DOHH2 (cell line): ENCODE measurements around the gene PDGFD.

ENCODE experiments used
- H3F3A ChIP-seq: fragments of 200-600 bp; sonication (generic), shearing (Covaris generic); 2 replicates; pipeline ENCODE4 v1.6.0; 2016; ENCODE audit warnings: antibody characterized with exemption, mild to moderate bottlenecking; ENCODE audit not compliant: control insufficient read depth, insufficient read depth
- H3K27ac ChIP-seq: fragments of 200-600 bp; sonication (generic); 2 replicates; pipeline ENCODE4 v1.5.1; 2014; ENCODE audit warnings: low read depth, mild to moderate bottlenecking, low read length, moderate library complexity
- H3K27me3 ChIP-seq: fragments of 200-600 bp; sonication (generic); 2 replicates; pipeline ENCODE4 v1.6.1; 2014; ENCODE audit warnings: mild to moderate bottlenecking, low read length, mixed read lengths; ENCODE audit not compliant: control insufficient read depth
- H3K36me3 ChIP-seq: fragments of 200-600 bp; sonication (generic); 2 replicates; pipeline ENCODE4 v1.6.1; 2014; ENCODE audit warnings: mild to moderate bottlenecking, low read length, moderate library complexity, mixed read lengths; ENCODE audit not compliant: control insufficient read depth
- H3K4me1 ChIP-seq: fragments of 200-600 bp; sonication (generic); 2 replicates; pipeline ENCODE4 v1.6.1; 2014; ENCODE audit warnings: mild to moderate bottlenecking, low read length, mixed read lengths; ENCODE audit not compliant: control insufficient read depth
- H3K4me2 ChIP-seq: fragments of 200-600 bp; sonication (generic); 2 replicates; pipeline ENCODE4 v1.6.0; 2014; ENCODE audit warnings: mild to moderate bottlenecking, low read length, moderate library complexity
- H3K4me3 ChIP-seq: fragments of 200-600 bp; sonication (generic); 2 replicates; pipeline ENCODE4 v1.5.1; 2014; ENCODE audit warnings: mild to moderate bottlenecking, low read length, mixed read lengths
- H3K79me2 ChIP-seq: fragments of 200-600 bp; sonication (generic); 2 replicates; pipeline ENCODE4 v1.6.1; 2014; ENCODE audit warnings: mild to moderate bottlenecking, low read length, mixed read lengths; ENCODE audit not compliant: control insufficient read depth
- H3K9me2 ChIP-seq: fragments of 200-600 bp; sonication (generic); replicated peaks from 2 replicates; pipeline ENCODE4 v1.6.1; 2014; ENCODE audit warnings: mild to moderate bottlenecking, low read length, mixed read lengths; ENCODE audit not compliant: control insufficient read depth
- H3K9me3 ChIP-seq: fragments of 200-600 bp; sonication (generic); 2 replicates; pipeline ENCODE4 v1.6.1; 2014; ENCODE audit warnings: antibody characterized with exemption, low read length, mixed read lengths; ENCODE audit not compliant: control insufficient read depth, insufficient read depth
- H4K20me1 ChIP-seq: fragments of 200-600 bp; sonication (generic); 2 replicates; pipeline ENCODE4 v1.6.0; 2014; ENCODE audit warnings: low read depth, mild to moderate bottlenecking, antibody characterized with exemption, low read length, moderate library complexity; ENCODE audit not compliant: control insufficient read depth, insufficient read depth
- CTCF ChIP-seq: fragments of 200-600 bp; sonication (generic); IDR thresholded peaks from one replicate; pipeline ENCODE4 v1.5.1; 2014; ENCODE audit warnings: antibody characterized with exemption, mild to moderate bottlenecking, low read depth, low read length; ENCODE audit not compliant: poor library complexity, severe bottlenecking
- EZH2phosphoT487 ChIP-seq: fragments of 200-600 bp; sonication (generic); IDR thresholded peaks from 2 replicates; pipeline ENCODE4 v1.6.1; 2017; ENCODE audit warnings: borderline replicate concordance, mild to moderate bottlenecking, antibody characterized with exemption, low read length, moderate library complexity, mixed read lengths

PDGFD gene

GRCh38 chr11:103881584-103881983 lies 282.4 kb downstream of the PDGFD start:
- H3K27me3 ChIP-seq, result no peaks in the 10 kb centered on the region
- TF ChIP-seq CTCF (no peak), EZH2phosphoT487 (no peak)
- H3K36me3 ChIP-seq, result no peaks in the 10 kb centered on the region
- H3K4me3 ChIP-seq, result no peak overlapping the region
- H3K9me3 ChIP-seq, result no peaks in the 10 kb centered on the region
- peaks cover 60% of the 10 kb centered on the region for H3K4me1 ChIP-seq
- no peak overlapping the region for H3K27ac ChIP-seq
- H3K9me2 ChIP-seq, result no peaks in the 10 kb centered on the region
- no peak overlapping the region for H3K4me2 ChIP-seq
- no peaks in the 10 kb centered on the region for H3F3A ChIP-seq
- H3K79me2 ChIP-seq, result no peaks in the 10 kb centered on the region
- H4K20me1 ChIP-seq, result no peaks in the 10 kb centered on the region

GRCh38 chr11:103880968-103881367 lies 283.0 kb downstream of the PDGFD start:
- Histone ChIP-seq H3K79me2 (no peaks in the 10 kb centered on the region), H3K9me2 (no peaks in the 10 kb centered on the region), H3K27ac (no peak overlapping the region), H3K4me1 (peaks cover 60% of the 10 kb centered on the region), H4K20me1 (no peaks in the 10 kb centered on the region), H3K4me3 (no peak overlapping the region), H3F3A (no peaks in the 10 kb centered on the region), H3K9me3 (no peaks in the 10 kb centered on the region), H3K27me3 (no peaks in the 10 kb centered on the region), H3K36me3 (no peaks in the 10 kb centered on the region), H3K4me2 (no peak overlapping the region)
- TF ChIP-seq EZH2phosphoT487 (no peak), CTCF (no peak)

GRCh38 chr11:103878646-103879045 lies 285.3 kb downstream of the PDGFD start:
- no peaks in the 10 kb centered on the region for H4K20me1 ChIP-seq
- no peaks in the 10 kb centered on the region for H3K79me2 ChIP-seq
- H3K4me2 ChIP-seq, result no peak overlapping the region
- 0 out of 2 replicates have a peak, but pooled peaks cover 2% of the 10 kb centered on the region for H3F3A ChIP-seq
- H3K4me1 ChIP-seq, result peaks cover 54% of the 10 kb centered on the region
- no peaks in the 10 kb centered on the region for H3K27me3 ChIP-seq
- H3K4me3 ChIP-seq, result no peak overlapping the region
- H3K36me3 ChIP-seq, result no peaks in the 10 kb centered on the region
- TF ChIP-seq CTCF (no peak), EZH2phosphoT487 (no peak)
- H3K9me3 ChIP-seq, result no peaks in the 10 kb centered on the region
- no peak overlapping the region for H3K27ac ChIP-seq
- no peaks in the 10 kb centered on the region for H3K9me2 ChIP-seq

GRCh38 chr11:103877221-103877620 lies 286.7 kb downstream of the PDGFD start:
- H3K36me3 ChIP-seq, result no peaks in the 10 kb centered on the region
- no peak overlapping the region for H3K4me2 ChIP-seq
- peaks cover 47% of the 10 kb centered on the region for H3K4me1 ChIP-seq
- no peak overlapping the region for H3K4me3 ChIP-seq
- no peaks in the 10 kb centered on the region for H3K9me2 ChIP-seq
- TF ChIP-seq EZH2phosphoT487, result no peak
- TF ChIP-seq CTCF, result no peak
- H3K27me3 ChIP-seq, result no peaks in the 10 kb centered on the region
- H3K27ac ChIP-seq, result no peak overlapping the region
- no peaks in the 10 kb centered on the region for H4K20me1 ChIP-seq
- H3K79me2 ChIP-seq, result no peaks in the 10 kb centered on the region
- H3F3A ChIP-seq, result 0 out of 2 replicates have a peak, but pooled peaks cover 2% of the 10 kb centered on the region
- no peaks in the 10 kb centered on the region for H3K9me3 ChIP-seq
